Activated T-helper 1 cell treated with anti-CD3 and anti-CD28 coated beads, Interleukin-12 subunit alpha, Interleukin-12 subunit beta, Interleukin-2, Interleukin-4 antibody, amounts not matched to agents 30 ng/mL and 10 ng/mL and 1 ng/mL, durations not matched to agents 14 hours and 24 hours and 36 hours (primary cell): ENCODE measurements around the gene PLA2G5. TPM values are rescaled to one million over a fixed set of nuclear protein-coding genes. Genes with fewer than 3 reads are reported as not detected.
"Not testable (repeated sequence)": the region's sequence is repeated elsewhere in the genome, so short reads cannot be mapped to it uniquely, and the experiment has no call there.

Experiments used
- DNase-seq: peaks from one replicate; pipeline ENCODE4 v3.0.0; 2021; ENCODE audit warnings: low spot score
- H3K27ac Mint-ChIP-seq: one replicate; pipeline ENCODE4 v1.8.0; 2021; ENCODE audit warnings: mild to moderate bottlenecking, mixed read lengths
- H3K27me3 Mint-ChIP-seq: one replicate; pipeline ENCODE4 v1.8.0; 2022; ENCODE audit warnings: mild to moderate bottlenecking, moderate library complexity, mixed read lengths; ENCODE audit not compliant: insufficient read depth
- H3K36me3 Mint-ChIP-seq: one replicate; pipeline ENCODE4 v1.8.0; 2021; ENCODE audit warnings: low read depth, mixed read lengths
- H3K4me1 Mint-ChIP-seq: one replicate; pipeline ENCODE4 v1.8.0; 2021; ENCODE audit warnings: low read depth, mixed read lengths
- H3K4me3 Mint-ChIP-seq: one replicate; pipeline ENCODE4 v1.8.0; 2021; ENCODE audit warnings: mild to moderate bottlenecking, moderate library complexity, mixed read lengths
- H3K9me3 Mint-ChIP-seq: one replicate; pipeline ENCODE4 v1.8.0; 2021; ENCODE audit warnings: mixed read lengths
- intact Hi-C: fragments of 100-400 bp; cut with micrococcal nuclease; formaldehyde crosslinking; loops from one replicate; pipeline ENCODE4 v1.15.1; 2024
- total RNA-seq: library from RNA; stranded (reverse); gene quantifications from 2 replicates; pipeline ENCODE4 v1.2.3, GENCODE V29; 2022

Gene PLA2G5
- total RNA-seq, 1 donor from 2014 or later = not detected

- Mint-ChIP-seq H3K27me3 (peaks cover 4% of the 10 kb centered on the region), H3K9me3 (no peaks in the 10 kb centered on the region), H3K4me1 (no peaks in the 10 kb centered on the region), H3K27ac (no peak within 1 kb of the TSS), H3K4me3 (no peak within 1 kb of the TSS), H3K36me3 (no peaks in the 10 kb centered on the region)
- intact Hi-C loops = no loop called here
- DNase-seq = no peak
Observed at GRCh38 chr1:20119347-20119746, 49.4 kb downstream of the PLA2G5 start, which contains the start of gene PLA2G2D. TSS of gene PLA2G2D (minus strand) at chr1:20119536. CDS start at chr1:20119498, 38 bp downstream.

DNA sequence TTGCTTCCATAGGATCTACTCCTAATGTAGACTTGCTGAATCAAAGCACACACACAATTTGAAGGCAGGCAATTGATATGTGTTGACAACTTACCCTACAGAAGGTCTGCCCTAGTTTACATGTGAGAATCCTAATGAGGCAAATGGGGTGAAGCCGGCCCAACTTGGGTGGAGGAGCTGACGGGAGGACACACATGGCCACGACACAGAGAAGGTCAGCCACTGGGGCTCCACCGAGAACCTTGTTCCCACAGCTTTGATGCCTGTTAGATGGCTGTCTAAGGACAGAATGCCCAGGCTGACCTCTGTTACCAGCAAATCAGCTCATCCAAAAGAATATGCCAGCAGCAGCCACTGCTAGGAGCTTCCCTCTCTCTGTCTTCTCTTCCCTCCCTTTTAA lies 50.8 kb downstream of the PLA2G5 start:
- Mint-ChIP-seq H3K9me3 (no peaks in the 10 kb centered on the region), H3K27ac (no peak overlapping the region), H3K36me3 (no peaks in the 10 kb centered on the region), H3K4me1 (no peaks in the 10 kb centered on the region), H3K4me3 (no peak overlapping the region), H3K27me3 (peaks cover 7% of the 10 kb centered on the region)
- no peak for DNase-seq
- intact Hi-C loops = no loop called here

DNA sequence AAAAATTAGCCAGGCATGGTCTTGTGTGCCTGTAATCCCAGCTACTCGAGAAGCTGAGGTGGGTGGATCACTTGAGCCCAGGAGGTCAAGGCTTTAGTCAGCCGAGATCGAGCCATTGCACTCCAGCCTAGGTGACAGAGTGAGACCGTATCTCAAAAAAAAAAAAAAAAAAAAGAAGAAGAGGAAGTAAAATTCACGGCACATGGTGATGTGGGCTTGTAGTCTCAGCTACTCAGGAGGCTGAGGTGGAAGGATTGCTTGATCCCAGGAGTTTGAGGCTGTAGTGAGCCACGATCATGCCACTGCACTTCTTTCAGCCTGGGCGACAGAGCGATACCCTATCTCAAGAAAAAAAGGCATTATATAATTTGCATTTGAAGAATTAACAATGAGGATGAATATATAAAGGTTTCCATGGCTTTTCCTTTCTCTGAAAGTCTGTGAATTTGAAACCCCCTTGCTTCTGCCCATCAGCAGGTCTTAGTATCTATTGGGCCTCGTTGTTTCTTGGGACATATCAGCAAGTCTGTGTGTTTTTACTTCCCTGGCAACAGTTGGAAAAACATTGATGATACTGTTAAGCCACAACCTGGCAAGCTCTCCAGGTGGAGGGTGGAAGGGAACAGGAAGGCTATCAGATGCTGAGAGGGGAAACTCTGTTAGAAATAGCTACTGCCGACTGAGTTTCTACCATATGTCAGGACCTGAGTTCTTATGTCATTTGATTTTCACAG lies 53.9 kb downstream of the PLA2G5 start:
- no peak overlapping the region for H3K27ac Mint-ChIP-seq
- no peaks in the 10 kb centered on the region for H3K9me3 Mint-ChIP-seq
- DNase-seq = no peak
- no peaks in the 10 kb centered on the region for H3K4me1 Mint-ChIP-seq
- no peak overlapping the region for H3K4me3 Mint-ChIP-seq
- peaks cover 6% of the 10 kb centered on the region for H3K27me3 Mint-ChIP-seq
- H3K36me3 Mint-ChIP-seq = no peaks in the 10 kb centered on the region
- intact Hi-C loops = no loop called here

- Mint-ChIP-seq H3K27ac (no peak overlapping the region), H3K4me1 (no peaks in the 10 kb centered on the region), H3K27me3 (peaks cover 6% of the 10 kb centered on the region), H3K9me3 (no peaks in the 10 kb centered on the region), H3K4me3 (no peak overlapping the region), H3K36me3 (no peaks in the 10 kb centered on the region)
- no peak for DNase-seq
- intact Hi-C loops = no loop called here
Observed at GRCh38 chr1:20124456-20125057, 54.6 kb downstream of the PLA2G5 start.

DNA sequence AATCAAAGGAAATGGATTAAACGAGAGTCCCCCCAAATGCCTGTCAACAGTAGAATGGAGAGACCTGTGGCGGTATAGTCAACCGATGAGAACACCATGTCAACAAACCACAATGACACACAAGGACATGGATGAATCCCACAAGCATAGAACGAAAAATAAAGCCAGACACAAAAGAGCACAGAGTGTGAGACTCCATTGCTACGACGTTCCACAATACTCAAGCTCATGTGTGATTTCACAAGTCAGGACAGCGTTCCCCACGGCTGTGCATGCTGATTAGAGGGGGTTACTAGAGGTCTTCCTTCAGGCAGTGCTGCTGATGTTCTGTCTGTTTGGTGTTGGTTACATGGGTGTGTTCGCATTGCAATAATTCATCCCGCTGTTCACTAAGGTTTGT lies 55.1 kb downstream of the PLA2G5 start:
- peaks cover 6% of the 10 kb centered on the region for H3K27me3 Mint-ChIP-seq
- H3K36me3 Mint-ChIP-seq = no peaks in the 10 kb centered on the region
- H3K9me3 Mint-ChIP-seq = no peaks in the 10 kb centered on the region
- H3K4me3 Mint-ChIP-seq = no peak overlapping the region
- intact Hi-C loops = no loop called here
- no peak for DNase-seq
- no peaks in the 10 kb centered on the region for H3K4me1 Mint-ChIP-seq
- H3K27ac Mint-ChIP-seq = no peak overlapping the region

GRCh38 chr1:20126041-20126805 lies 56.2 kb downstream of the PLA2G5 start:
- H3K27me3 Mint-ChIP-seq = peaks cover 6% of the 10 kb centered on the region
- DNase-seq = no peak
- no peaks in the 10 kb centered on the region for H3K4me1 Mint-ChIP-seq
- H3K36me3 Mint-ChIP-seq = no peaks in the 10 kb centered on the region
- intact Hi-C loops = no loop called here
- no peak overlapping the region for H3K27ac Mint-ChIP-seq
- no peak overlapping the region for H3K4me3 Mint-ChIP-seq
- no peaks in the 10 kb centered on the region for H3K9me3 Mint-ChIP-seq

- peaks cover 6% of the 10 kb centered on the region for H3K27me3 Mint-ChIP-seq
- no peaks in the 10 kb centered on the region for H3K36me3 Mint-ChIP-seq
- DNase-seq = no peak
- intact Hi-C loops = no loop called here
- no peak overlapping the region for H3K27ac Mint-ChIP-seq
- H3K4me3 Mint-ChIP-seq = no peak overlapping the region
- H3K4me1 Mint-ChIP-seq = no peaks in the 10 kb centered on the region
- H3K9me3 Mint-ChIP-seq = no peaks in the 10 kb centered on the region
Observed at GRCh38 chr1:20126806-20127440, 56.9 kb downstream of the PLA2G5 start.

DNA sequence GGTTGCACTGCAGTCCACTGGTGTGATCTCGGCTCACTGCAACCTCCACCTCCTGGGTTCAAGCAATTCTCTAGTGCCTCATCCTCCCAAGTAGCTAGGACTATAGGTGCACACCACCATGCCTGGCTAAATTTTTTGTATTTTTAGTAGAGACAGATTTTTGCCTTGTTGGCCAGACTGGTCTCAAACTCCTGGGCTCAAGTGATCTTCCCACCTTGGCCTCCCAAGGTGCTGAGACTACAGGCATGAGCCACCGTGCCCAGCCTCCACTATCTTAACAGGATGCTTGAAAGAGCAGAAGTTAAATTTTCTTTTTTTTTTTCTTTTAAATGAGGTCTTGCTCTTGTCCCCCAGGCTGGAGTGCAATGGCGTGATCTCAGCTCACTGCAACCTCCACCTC lies 60.5 kb downstream of the PLA2G5 start:
- DNase-seq, H3K4me1 Mint-ChIP-seq, H3K27ac Mint-ChIP-seq, H3K4me3 Mint-ChIP-seq, H3K27me3 Mint-ChIP-seq, H3K36me3 Mint-ChIP-seq, intact Hi-C loops, H3K9me3 Mint-ChIP-seq: not testable (repeated sequence)

- Mint-ChIP-seq H3K27ac (no peak overlapping the region), H3K4me3 (no peak overlapping the region), H3K4me1 (no peaks in the 10 kb centered on the region), H3K36me3 (no peaks in the 10 kb centered on the region), H3K9me3 (no peaks in the 10 kb centered on the region), H3K27me3 (peaks cover 11% of the 10 kb centered on the region)
- intact Hi-C loops = no loop called here
- DNase-seq = no peak
Observed at GRCh38 chr1:20134995-20135394, 65.0 kb downstream of the PLA2G5 start.

DNA sequence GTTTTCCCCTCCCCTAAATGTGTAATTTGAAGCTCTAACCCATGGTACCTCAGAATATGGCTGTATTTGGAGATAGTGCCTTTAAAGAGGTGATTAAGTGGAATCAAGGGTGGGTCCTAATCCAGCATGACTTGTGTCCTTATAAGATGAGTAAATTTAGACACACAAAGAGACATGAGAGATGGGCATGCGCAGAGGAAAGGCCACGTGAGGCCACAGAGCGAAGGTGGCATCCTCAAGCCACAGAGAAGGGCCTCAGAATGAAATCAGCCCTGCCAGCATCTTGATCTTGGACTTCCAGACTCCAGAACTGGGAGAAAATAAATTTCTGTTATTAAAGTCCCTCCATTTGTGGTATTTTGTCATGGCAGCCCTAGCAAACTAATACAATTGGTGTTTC lies 66.3 kb downstream of the PLA2G5 start:
- Mint-ChIP-seq H3K27ac (no peak overlapping the region), H3K9me3 (no peaks in the 10 kb centered on the region), H3K27me3 (peaks cover 11% of the 10 kb centered on the region), H3K4me3 (no peak overlapping the region), H3K4me1 (no peaks in the 10 kb centered on the region), H3K36me3 (no peaks in the 10 kb centered on the region)
- intact Hi-C loops = no loop called here
- DNase-seq = no peak

DNA sequence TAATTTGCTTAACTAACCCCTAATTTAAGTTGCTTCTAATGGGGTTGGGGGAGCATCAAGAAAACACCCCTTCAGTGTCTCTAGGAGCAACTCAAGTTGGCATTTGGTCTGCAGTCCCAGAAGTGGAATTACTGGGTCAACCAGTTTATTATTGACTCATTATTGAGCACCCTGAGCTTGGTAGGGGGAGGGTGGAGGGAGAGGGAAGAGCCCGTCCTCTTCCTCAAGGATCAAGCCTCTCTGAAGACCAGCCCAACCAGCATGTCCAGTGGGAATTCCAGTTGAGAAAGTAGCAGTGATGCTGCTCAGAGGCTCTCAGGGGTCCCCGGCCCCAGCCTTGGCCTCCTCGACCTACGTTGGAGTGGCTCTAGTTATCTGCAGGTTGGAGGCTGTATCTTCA lies 67.1 kb downstream of the PLA2G5 start:
- H3K36me3 Mint-ChIP-seq = no peaks in the 10 kb centered on the region
- H3K4me1 Mint-ChIP-seq = no peaks in the 10 kb centered on the region
- peaks cover 11% of the 10 kb centered on the region for H3K27me3 Mint-ChIP-seq
- H3K27ac Mint-ChIP-seq = no peak overlapping the region
- no peak for DNase-seq
- no peaks in the 10 kb centered on the region for H3K9me3 Mint-ChIP-seq
- no peak overlapping the region for H3K4me3 Mint-ChIP-seq
- intact Hi-C loops = no loop called here

DNA sequence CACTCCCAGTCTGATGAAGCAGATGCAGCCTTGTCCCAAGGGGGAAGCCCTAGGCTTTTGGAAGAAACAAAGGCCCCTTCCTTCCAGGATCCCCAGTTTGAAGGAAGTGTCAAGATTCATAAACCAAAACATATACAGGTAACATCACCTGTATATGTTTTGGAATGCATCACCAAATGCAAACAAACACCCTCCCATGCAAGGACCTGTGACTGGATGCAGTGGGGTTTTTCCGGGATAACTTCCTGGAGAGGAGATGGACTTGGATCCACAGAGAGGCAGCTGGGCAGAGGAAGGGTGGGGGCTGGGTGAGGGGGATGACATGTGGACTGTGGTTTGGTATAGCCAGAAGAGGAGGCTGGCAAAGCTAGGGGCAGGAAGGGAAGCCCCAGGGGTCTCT lies 67.6 kb downstream of the PLA2G5 start:
- DNase-seq = no peak
- Mint-ChIP-seq H3K9me3 (no peaks in the 10 kb centered on the region), H3K4me3 (no peak overlapping the region), H3K36me3 (no peaks in the 10 kb centered on the region), H3K27ac (no peak overlapping the region), H3K27me3 (peaks cover 10% of the 10 kb centered on the region), H3K4me1 (no peaks in the 10 kb centered on the region)
- intact Hi-C loops = no loop called here

DNA sequence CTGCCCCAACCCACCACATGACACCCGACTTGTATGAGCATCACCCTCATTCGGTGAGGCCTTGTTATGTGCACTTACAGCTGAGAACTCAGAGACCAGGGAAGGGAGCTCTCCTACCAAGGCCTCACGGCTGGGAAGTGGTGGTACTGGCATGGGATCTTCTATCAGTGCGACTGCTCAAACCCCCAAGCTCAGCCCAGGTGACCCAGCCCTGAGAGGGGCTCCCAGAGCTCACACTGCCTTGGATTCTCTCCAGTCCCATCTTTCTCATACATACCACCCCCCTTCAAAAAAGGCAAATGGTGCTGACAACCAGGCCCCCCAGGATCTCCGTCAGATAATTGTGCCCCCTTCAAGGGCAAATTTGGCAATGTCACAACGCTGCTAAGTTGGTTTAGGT lies 68.4 kb downstream of the PLA2G5 start:
- intact Hi-C loops = no loop called here
- Mint-ChIP-seq H3K27me3 (peaks cover 7% of the 10 kb centered on the region), H3K36me3 (no peaks in the 10 kb centered on the region), H3K4me1 (no peaks in the 10 kb centered on the region), H3K9me3 (no peaks in the 10 kb centered on the region), H3K27ac (no peak overlapping the region), H3K4me3 (no peak overlapping the region)
- DNase-seq = no peak
